Measurements from ENCODE around the gene SHD.
"Not testable (repeated sequence)": the region's sequence is repeated elsewhere in the genome, so short reads cannot be mapped to it uniquely, and the experiment has no call there.

Gene SHD

DNA sequence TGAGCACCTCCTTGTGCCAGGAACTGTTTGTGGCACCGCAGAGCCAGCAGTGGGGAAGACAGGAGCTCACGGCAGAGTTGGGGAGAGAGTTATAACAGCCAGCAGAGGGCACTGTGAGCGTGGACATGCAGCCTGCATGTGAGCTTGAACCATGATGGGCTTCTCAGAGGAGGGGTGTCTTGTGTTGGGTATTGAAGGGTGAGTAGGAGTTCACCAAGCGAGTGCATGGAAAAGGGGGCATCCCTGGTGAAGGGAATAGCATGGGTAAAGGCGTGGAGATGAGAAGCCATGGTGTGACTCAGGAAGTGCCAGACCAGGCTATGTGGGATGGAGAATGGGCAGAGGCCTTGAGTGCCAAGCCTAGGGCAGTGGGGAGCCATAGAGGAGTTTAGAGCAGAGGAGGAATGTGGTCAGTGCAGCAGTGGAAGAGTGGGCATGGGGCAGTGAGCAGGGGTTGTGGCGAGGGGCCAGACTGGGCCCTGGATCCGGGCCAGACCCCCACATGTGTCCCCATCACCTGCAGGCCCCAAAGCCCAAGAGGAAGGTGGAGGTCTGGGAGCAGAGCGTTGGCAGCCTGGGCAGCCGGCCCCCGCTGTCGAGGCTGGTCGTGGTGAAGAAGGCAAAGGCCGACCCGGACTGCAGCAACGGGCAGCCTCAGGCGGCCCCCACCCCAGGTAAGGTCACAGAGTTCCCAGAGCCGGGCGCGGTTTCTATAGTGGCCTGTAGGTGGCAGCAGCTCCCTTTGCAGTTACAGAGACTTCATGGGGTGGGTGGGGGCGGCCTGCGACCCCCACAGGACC, 11.8 kb upstream of the SHD start:
- DNase-seq (ENCODE audit: low spot score), result peak; percentile 80

DNA sequence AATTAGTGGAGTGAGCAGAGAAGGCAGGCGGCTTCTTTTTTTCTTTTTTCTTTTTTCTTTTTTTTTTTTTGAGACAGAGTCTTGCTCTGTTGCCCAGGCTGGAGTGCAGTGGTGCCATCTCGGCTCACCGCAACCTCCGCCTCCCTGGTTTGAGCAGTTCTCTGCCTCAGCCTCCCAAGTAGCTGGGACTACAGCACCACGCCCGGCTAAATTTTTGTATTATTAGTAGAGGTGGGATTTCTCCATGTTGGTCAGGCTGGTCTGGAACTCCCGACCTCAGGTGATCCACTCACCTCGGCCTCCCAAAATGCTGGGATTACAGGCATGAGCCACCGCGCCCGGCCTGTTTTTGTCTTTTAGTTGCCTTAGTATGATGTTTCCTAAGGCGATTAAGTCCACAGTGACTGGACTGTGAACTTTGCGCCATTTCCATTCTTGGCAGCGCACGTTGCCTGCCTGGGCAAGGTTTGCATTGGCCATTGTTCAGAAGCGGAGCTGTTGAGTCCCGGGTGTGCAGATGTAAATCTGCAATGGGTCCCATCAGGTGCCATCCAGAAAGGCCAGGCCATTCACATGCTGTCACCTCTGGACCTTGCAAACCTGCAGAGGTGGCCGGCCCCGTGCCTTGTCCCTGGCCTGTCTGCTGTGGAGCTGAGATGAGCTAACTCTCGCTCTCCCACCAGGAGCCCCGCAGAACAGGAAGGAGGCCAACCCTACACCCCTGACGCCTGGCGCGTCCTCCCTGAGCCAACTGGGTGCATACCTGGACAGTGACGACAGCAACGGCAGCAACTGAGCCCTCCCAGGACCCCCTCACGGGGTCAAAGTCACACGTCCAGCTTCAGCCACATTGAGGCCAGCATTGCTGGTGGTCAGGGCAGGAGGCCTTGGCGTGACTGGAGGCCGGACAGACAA, 10.9 kb upstream of the SHD start:
- DNase-seq (ENCODE audit: low spot score), result no peak

DNA sequence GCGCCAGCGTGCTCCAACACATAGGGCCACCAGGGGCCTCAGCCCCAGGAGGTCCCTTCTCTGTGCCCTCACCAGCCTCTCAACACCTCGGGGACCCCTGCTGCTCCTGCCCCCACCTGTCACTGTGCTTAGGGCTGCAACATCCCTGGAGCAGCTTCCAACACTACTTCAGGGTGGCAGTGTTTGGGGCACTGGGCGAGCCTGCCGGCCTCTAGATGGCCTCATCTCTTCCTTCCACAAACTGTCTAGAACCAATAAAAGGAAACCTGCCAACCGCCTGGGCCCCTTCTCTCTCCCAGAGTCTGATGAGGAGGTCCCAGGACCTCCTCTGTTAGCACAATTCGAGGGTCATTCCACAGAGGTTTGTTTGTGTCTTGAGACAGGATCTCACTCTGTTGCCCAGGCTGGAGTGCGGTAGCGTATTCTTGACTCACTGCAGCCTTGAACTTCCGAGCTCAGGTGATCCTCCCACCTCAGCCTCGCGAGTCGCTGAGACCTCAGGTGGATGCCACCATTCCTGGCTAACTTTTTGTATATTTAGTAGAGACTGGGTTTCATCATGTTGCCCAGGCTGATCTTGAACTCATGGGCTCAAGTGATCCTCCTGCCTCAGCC, 10.1 kb upstream of the SHD start:
- no peak for DNase-seq (ENCODE audit: low spot score)

DNA sequence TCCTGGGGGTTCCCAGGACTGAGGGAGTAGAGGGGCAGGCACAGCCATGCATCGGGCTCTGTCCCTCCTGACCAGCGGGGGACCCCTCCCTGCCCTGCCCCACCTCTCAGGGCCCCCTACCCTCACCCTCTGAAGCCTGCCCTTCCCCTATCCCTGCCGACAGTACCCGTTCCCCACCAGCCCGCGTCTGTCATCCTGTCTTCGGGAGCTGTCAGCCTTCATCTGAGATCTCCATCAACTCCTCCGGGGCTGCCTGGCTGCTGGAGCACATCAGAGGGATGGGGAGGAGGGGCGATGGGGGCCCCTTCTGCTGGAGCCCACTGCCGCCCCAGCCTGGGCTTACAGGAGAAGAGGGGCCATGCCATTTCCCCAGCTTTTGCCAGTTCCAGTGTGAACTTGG, 6.2 kb upstream of the SHD start:
- no peak for DNase-seq (ENCODE audit: low spot score)

DNA sequence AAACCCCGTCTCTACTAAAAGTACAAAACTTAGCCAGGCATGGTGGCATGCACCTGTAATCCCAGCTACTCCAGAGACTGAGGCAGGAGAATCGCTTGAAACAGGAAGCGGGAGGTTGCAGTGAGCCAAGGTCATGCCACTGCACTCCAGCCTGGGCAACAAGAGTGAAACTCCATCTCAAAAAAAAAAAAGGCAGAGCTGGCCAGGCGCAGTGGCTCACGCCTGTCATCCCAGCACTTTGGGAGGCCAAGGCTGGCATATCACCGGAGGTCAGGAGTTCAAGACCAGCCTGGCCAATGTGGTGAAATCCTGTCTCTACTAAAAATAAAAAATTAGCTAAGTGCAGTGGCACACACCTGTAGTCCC, 4.8 kb upstream of the SHD start:
- not testable (repeated sequence) for DNase-seq (ENCODE audit: low spot score)

DNA sequence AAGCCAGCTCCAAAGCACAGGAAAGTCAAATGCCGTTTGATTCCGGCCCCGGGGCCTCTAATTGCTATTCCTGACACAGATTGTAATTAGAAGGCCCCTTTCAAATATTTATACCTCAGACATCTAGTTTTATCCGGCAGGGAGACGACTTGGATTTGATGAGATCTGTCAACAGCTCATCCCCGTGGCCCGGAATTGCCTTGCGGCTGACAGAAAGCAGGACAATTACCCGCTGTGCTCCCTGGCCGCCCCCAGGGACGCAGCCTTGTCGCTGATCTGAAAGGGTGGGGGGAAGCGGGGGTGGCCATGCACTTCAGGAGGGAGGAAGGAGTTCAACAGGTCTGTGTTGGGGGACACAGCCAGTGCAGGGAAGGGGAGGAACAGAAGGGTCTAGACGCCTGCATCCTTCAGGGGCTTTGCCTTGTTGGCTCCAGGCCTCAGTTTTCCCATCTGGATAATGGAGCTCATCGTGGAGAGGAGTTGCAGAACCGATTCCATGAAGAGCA, 1.8 kb upstream of the SHD start:
- DNase-seq (ENCODE audit: low spot score), result no peak

DNA sequence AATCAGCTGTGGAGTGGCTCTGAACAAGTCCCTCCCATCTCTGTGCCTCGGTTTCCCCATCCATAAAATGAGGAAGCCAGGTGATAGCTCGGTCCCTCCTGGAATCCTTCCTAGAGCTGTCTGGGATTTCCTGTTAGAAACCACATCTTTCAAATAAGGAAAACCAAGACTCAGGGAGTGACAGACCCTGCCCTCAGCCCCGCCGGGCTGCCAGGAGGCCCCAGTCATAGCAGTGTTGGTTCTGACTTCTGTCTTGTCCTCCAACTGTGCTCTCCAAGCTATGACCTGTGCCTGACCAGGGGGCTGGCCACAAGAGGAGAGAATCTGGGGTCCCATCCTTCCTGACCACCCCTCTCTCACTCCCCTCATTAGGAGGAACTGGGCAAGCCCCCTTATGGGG, 1.1 kb upstream of the SHD start:
- DNase-seq (ENCODE audit: low spot score), result no peak

DNA sequence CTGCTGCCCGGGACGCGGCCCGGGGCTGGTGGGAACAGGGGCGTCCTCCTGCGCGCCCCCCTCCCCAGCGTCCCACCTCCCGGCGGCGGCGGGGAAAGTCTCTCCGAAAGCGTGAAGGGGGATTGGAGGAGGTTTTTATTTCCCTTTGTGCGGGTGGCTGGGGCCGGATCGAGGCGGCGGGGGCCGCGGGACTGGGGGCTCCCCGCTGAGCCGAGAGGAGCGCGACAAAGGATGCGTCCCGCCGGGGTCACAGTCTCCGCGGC, 132 bp downstream of the SHD start:
- no peak for DNase-seq (ENCODE audit: low spot score)

DNA sequence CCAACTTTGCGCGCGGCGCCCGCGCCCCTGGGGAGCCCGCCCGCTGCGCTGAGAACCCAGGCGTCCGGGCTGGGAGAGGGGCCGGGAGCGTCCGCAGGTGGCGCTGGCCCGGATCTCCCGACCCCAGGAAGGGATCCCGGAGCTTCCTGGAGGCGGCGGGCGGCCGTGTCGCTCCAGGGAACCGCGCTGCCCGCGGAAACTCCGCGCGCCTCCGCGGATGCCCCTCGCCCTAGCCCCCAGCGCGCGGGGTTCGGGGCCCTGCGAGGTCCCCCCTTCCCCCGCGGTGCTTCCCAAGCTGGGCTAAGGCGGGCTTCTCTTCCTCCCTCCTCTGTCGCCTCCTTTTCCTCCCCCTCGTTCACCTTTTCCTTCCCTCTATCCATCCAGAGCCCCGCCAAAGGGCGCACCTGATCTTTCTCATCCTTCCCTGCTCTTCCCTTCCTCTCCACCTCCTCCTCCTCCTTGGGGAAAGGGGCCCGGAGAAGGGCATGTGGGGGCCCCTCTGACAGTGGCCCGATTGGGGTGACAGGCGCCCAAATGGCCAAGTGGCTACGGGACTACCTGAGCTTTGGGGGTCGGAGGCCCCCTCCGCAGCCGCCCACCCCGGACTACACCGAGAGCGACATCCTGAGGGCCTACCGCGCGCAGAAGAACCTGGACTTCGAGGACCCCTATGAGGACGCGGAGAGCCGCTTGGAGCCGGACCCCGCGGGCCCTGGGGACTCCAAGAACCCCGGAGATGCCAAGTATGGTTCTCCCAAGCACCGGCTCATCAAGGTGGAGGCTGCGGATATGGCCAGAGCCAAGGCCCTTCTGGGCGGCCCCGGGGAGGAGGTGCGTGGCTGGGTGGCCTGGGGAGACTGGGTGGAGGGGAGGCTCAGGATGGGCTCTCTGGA, 710 bp downstream of the SHD start:
- peak; percentile 13 for DNase-seq (ENCODE audit: low spot score)

DNA sequence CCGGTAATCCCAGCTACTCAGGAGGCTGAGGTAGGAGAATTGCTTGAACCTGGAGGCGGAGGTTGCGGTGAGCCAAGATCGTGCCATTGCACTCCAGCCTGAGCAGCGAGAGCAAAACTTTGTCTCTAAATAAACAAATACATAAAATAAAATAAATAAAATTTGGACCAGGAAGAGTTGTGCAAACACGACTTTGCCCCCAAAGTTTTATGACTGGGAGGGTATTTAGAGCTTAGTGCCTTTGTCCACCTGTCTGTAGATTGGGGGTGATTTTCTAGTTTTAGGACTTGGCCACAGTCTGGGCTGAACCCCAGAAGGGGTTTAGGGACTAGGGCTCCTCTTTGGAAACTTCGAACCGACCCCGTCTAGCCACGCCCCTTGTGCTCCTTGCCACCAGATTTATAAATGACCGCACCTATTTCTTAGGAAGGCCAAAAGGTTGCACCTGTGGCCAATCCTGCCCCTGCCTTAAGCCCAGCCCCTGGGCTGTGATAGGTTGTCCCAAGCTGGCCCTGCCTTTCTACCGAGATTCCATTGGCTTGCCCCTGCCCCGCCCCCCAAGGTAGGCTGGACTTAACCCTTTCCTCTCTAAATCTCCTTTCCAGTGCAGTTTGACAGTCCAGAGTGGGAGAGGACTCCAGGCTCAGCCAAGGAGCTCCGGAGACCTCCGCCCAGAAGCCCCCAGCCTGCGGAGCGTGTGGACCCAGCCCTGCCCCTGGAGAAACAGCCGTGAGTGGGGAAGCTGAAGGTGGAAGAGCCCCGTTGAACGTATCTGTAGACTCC, 5.3 kb downstream of the SHD start:
- DNase-seq (ENCODE audit: low spot score), result no peak

DNA sequence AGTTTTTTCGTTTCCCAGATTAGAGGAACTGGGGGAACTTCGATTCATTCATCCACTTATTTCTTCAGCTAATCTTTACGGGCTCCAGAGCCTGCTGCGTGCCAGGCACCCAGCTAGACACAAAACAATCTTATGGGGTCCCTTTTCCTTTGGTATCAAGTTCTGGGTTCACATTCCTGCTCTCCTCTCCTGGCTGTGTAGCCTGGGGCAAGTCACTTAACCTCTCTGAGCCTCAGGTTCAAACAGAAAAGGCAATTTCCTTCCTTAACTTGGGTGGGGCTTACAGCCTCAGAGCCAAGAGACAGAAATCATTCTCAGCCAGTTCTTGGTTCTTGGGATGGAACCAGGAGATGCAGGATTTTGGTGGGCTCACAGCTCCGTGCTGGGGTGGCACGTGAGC, 5.9 kb downstream of the SHD start:
- DNase-seq (ENCODE audit: low spot score), result no peak

DNA sequence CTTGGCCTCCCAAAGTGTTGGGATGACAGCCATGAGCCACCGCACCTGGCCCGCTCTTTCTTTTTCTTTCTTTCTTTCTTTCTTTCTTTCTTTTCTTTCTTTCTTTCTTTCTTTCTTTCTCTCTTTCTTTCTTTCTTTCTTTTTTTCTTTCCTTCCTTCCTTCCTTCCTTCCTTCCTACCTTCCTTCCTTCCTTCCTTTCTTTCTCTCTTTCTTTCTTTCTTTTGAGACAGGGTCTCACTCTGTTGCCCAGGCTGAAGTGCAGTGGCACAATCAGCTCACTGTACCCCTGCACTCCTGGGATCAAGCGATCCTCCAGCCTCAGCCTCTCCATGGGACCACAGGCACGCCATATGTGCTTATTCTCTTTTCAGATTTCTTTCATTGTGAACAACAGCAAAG, 7.1 kb downstream of the SHD start:
- DNase-seq (ENCODE audit: low spot score), result not testable (repeated sequence)

DNA sequence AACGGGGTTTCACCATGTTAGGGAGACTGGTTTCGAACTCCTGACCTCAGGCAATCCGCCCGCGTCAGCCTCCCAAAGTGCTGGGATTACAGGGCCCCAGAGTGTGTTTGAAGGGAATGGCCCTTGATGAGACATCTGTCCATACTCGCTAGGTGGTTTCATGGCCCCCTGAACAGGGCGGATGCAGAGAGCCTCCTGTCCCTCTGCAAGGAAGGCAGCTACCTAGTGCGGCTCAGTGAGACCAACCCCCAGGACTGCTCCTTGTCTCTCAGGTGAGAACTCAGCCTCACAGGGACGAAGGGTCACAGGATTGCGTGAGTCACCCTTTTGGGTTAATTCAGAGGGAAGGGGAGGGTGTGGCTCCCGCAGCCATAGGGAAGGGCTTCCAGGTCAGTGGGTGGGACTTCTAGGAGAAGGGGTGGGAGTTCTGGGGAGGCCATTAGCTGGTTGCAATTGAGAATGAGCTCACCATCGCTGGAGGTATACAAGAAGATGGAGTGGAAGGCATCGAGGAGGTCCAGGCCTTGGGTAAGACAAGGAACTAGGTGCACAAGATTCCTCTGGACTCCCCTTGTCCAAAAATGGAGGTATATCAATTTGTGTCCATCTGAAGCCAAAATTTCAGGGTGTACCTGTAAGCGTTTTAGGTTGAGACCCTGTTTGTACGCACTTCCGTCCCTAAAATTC, 9.2 kb downstream of the SHD start:
- no peak for DNase-seq (ENCODE audit: low spot score)

DNA sequence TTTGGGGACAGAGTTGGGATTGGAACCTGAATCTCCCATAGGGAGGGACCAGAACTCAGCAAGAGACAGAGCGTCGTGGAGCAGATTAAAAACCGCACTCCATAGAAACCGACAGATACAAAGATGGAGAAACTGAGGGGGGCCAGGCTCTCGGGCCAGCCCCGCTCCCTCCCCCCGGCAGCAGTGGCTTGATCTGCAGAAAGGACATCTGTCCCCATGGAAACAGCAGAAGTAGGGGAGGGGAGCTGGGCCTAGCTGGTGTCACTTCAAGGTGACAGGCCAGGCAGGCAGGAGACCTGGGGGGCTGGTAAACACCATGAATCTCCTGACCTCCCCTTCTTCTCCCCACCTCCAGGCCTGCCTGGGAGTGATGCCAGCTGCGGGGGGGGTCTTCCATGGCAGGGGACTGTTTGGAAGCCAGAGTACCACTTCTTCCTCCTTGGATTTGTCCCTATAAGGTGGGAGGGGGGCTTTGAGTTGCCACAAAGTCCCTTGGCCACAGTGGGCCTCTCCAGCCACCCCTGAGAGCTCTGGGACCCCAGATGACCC, 12.2 kb downstream of the SHD start:
- DNase-seq (ENCODE audit: low spot score), result no peak

DNA sequence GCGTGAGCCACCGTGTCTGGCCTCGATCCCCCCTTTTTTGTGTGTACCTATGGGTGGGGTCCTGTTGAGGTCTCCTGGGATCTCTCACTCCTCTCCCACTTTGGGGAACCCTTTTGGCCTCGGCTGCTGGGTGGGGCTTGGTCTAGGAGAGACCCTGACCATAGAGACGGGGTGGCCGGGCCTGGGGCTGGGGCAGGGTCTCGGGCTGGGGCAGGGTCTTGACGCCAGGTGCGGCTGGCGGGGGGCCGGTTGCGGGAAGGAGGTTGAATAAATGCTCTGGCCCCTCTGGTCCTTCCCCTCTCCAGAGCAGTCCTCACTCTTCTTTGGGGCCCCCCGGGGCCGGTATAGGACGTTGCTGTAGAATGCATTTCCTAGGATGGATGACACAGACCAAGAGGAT, 13.4 kb downstream of the SHD start:
- DNase-seq (ENCODE audit: low spot score), result no peak

DNA sequence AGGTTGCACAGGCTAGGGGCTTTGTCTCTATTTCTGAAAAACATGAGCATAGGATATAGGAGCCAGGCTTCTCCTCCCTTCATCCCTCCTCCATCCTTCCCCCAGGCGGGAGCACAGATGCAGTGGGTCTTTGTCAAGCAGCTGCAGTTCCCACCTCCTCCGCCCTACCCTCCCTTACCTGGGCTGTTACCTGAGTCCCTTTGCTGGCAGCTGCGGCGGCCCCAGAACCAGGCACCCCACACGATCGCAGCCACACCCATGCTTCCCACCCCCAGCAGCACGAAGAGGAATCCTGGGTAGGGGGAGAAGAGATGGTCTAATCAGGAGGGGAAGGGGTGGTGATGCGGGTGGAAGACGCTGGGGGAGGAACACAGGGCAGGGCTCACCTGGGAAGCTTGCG, 15.3 kb downstream of the SHD start:
- DNase-seq (ENCODE audit: low spot score), result no peak

DNA sequence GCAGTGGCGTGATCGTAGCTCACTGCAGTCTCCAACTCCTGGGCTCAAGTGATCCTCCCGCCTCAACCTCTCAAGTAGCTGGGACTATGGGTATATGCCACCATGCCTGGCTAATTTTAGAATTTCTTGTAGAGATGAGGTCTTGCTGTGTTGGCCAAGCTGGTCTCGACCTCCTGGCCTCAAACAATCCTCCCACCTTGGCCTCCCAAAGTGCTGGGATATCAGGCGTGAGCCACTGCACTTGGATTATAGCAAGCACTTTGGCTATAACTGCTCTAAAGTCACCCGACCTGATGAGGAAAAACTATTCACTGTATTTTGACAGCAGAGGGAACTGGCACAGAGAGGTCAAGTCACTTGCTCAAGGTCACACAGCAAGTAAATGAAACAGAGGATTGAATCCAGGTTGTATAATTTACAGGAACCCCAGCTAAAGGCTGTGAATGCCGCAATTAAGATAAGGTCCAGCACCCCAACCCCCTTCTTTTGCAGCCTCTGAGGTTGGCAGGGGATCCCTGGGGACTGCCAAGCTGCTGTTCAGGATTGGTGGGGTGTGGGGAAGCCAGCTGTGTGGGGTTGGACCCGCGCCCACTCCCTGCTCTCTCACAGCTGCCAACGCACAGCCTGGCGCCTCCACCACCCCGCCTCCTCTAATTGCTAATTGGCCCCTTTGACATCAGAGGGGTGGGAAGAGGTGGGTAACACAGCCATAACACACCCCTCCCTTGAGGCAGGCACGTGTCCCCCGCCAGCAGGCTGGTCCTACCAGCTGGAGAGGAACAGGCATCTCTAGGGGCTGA, 17.1 kb downstream of the SHD start:
- no peak for DNase-seq (ENCODE audit: low spot score)

DNA sequence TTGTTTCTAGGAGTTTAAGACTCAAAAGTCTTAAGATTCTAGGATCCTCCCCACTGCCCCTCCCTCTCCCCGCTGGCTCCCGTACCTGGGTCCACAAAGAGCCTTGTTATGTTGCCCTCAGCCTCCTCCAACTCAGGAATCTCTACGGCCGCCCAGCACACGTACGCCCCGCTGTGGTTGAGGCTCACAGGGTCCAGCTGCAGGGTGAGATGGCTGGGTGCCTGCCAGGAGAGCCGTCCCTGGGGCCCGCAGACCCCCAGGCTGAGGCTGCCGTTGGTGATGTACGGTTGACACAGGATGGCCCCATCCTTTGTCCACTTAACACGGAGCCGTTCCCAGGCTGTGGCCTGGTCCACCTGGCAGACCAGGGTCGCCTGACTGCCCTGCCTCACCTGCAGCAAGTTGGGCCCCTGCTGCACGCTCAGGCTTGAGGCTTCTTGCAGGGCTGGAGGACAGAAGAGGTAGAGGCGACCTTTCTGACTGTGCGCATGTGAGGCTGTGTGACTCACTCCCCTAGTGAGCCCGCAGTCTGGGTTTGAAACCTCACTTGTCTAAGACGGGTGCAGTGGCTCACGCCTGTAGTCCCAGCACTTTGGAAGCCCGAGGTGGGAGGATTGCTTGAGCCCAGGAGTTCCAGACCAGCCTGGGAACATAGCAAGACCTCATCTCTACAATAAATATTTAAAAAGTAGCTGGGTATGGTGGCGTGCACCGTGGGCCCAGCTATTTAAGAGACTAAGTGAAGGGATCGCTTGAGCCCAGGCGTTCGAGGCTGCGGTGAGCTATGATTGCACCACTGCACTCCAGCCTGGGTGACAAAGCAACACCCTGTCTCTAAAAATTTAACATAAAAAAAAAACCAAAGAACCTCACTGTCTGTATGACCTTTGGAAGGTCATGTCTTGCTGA, 19.1 kb downstream of the SHD start:
- DNase-seq (ENCODE audit: low spot score), result no peak
